ENCODE results near the gene NEIL1. TPM values are rescaled to one million over a fixed set of nuclear protein-coding genes. Genes with fewer than 3 reads are reported as not detected.

NEIL1 gene
- total RNA-seq, 1 experiment from 2014 or later: 41.4 TPM

DNA sequence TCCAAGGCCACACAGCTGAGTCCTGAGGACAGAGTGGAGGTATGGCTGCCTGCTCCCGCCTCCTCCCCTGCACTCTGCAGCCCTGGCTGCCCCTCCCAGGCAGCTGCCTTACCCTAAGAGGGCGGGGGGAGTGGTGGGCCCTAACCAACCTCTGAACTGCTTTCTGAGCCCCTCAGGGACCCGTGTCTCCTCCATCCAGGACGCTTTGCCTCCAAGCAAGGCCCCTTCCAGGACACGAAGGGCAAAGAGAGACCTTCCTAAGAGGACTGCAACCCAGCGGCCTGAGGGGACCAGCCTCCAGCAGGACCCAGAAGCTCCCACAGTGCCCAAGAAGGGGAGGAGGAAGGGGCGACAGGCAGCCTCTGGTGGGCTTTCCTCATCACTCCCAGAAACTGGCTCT lies 7.6 kb downstream of the NEIL1 start (continued):
- TF ChIP-seq TCF7L2 (IDR thresholded peaks at IDR 0.05; ENCODE audit: borderline replicate concordance, extremely low read depth, insufficient read depth, insufficient read length): no peak

DNA sequence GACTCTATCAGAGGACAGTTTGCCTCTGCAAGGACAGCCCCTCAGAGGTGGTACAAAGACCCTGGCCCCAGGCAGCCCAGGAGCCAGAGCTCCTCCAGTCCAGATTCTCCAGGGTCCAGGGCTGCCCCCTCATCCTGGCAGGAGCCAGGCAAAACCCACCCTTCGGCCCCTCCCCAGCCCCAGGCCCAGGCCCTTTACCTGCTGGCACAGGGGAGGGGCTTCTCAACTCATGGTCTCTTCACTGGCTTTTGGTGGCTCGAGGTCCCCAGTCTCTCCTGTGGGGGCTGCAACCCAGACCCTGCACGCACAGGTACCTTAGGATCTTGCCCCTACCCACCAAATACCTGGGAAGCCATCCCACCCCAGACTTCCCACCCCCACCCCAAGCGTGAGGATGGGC lies 8.5 kb downstream of the NEIL1 start:
- no peaks in the 10 kb centered on the region for H3K9me2 ChIP-seq (ENCODE audit: insufficient read depth)
- H3K9ac ChIP-seq (ENCODE audit: low read length): no peak overlapping the region
- H3K79me2 ChIP-seq (ENCODE audit: insufficient read depth, low read length): no peaks in the 10 kb centered on the region
- BruUV-seq (replicated peaks): no TSS peak
- H3K4me2 ChIP-seq (ENCODE audit: low read length): no peak overlapping the region
- intact Hi-C loops (cut with micrococcal nuclease): no loop called here
- no peaks in the 10 kb centered on the region for H3K27me3 ChIP-seq (ENCODE audit: insufficient read depth, low read length)
- RAD21 ChIA-PET (ENCODE audit: low non-redundant PET in 1 of 2, low total read pairs in 2 of 2, uncharacterized antibody in 2 of 2, unreplicated experiment in 2 of 2): no interaction called here
- H4K20me1 ChIP-seq (ENCODE audit: insufficient read depth): no peaks in the 10 kb centered on the region
- no peak for DNase-seq (ENCODE audit: low read depth, low spot score)
- H2AFZ ChIP-seq (ENCODE audit: low read depth, low read length, poor library complexity, severe bottlenecking): no peak overlapping the region
- no peaks in the 10 kb centered on the region for H3K9me3 ChIP-seq (ENCODE audit: control insufficient read depth in 1 of 2, insufficient read depth in 1 of 2, low read depth in 1 of 2, low read length in 2 of 2)
- H3K4me1 ChIP-seq (ENCODE audit: control insufficient read depth in 1 of 2, insufficient read depth in 2 of 2, low read length in 2 of 2): no peaks in the 10 kb centered on the region
- H3K4me3 ChIP-seq (replicated peaks in 1 of 2; ENCODE audit: low read depth in 1 of 2, low read length in 2 of 2): no peak overlapping the region
- CTCF ChIA-PET: no interaction called here
- no peak for ATAC-seq
- peaks cover 2 to 8% of the 10 kb centered on the region in 2 experiments; a peak in 3 of 4 replicates for H3K36me3 ChIP-seq (ENCODE audit: control insufficient read depth in 1 of 2, insufficient read depth in 2 of 2, low read length in 2 of 2)
- POLR2A ChIA-PET: no interaction called here
- no peak overlapping the region for H3K27ac ChIP-seq (ENCODE audit: low read depth, low read length)
- TF ChIP-seq CEBPB (IDR thresholded peaks at IDR 0.05; ENCODE audit: low read depth): no peak
- TF ChIP-seq RAD21 (IDR thresholded peaks at IDR 0.05; ENCODE audit: low read depth): no peak
- no peak for TF ChIP-seq ZFX (IDR thresholded peaks at IDR 0.05)
- TF ChIP-seq, protein P1, sequence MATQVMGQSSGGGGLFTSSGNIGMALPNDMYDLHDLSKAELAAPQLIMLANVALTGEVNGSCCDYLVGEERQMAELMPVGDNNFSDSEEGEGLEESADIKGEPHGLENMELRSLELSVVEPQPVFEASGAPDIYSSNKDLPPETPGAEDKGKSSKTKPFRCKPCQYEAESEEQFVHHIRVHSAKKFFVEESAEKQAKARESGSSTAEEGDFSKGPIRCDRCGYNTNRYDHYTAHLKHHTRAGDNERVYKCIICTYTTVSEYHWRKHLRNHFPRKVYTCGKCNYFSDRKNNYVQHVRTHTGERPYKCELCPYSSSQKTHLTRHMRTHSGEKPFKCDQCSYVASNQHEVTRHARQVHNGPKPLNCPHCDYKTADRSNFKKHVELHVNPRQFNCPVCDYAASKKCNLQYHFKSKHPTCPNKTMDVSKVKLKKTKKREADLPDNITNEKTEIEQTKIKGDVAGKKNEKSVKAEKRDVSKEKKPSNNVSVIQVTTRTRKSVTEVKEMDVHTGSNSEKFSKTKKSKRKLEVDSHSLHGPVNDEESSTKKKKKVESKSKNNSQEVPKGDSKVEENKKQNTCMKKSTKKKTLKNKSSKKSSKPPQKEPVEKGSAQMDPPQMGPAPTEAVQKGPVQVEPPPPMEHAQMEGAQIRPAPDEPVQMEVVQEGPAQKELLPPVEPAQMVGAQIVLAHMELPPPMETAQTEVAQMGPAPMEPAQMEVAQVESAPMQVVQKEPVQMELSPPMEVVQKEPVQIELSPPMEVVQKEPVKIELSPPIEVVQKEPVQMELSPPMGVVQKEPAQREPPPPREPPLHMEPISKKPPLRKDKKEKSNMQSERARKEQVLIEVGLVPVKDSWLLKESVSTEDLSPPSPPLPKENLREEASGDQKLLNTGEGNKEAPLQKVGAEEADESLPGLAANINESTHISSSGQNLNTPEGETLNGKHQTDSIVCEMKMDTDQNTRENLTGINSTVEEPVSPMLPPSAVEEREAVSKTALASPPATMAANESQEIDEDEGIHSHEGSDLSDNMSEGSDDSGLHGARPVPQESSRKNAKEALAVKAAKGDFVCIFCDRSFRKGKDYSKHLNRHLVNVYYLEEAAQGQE (IDR thresholded peaks at IDR 0.05; ENCODE audit: low read depth): no peak
- TF ChIP-seq ELF1 (IDR thresholded peaks at IDR 0.05; ENCODE audit: borderline replicate concordance, low read depth): no peak
- TF ChIP-seq, protein P2, sequence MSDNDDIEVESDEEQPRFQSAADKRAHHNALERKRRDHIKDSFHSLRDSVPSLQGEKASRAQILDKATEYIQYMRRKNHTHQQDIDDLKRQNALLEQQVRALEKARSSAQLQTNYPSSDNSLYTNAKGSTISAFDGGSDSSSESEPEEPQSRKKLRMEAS (IDR thresholded peaks at IDR 0.05): no peak
- no peak for TF ChIP-seq SIN3A (IDR thresholded peaks at IDR 0.05; ENCODE audit: low read depth)
- TF ChIP-seq FOSL1 (IDR thresholded peaks at IDR 0.05; ENCODE audit: low read depth): no peak
- TF ChIP-seq YY1 (IDR thresholded peaks at IDR 0.05; ENCODE audit: extremely low read depth, insufficient replicate concordance, low read depth, low read length): no peak
- no peak for TF ChIP-seq TCF7L2 (IDR thresholded peaks at IDR 0.05; ENCODE audit: borderline replicate concordance, extremely low read depth, insufficient read depth, insufficient read length)
- TF ChIP-seq EZH2 (IDR thresholded peaks at IDR 0.05): no peak
- TF ChIP-seq JUND (IDR thresholded peaks at IDR 0.05): no peak
- TF ChIP-seq SRF (IDR thresholded peaks at IDR 0.05; ENCODE audit: low read depth): no peak
- TF ChIP-seq, protein P3, sequence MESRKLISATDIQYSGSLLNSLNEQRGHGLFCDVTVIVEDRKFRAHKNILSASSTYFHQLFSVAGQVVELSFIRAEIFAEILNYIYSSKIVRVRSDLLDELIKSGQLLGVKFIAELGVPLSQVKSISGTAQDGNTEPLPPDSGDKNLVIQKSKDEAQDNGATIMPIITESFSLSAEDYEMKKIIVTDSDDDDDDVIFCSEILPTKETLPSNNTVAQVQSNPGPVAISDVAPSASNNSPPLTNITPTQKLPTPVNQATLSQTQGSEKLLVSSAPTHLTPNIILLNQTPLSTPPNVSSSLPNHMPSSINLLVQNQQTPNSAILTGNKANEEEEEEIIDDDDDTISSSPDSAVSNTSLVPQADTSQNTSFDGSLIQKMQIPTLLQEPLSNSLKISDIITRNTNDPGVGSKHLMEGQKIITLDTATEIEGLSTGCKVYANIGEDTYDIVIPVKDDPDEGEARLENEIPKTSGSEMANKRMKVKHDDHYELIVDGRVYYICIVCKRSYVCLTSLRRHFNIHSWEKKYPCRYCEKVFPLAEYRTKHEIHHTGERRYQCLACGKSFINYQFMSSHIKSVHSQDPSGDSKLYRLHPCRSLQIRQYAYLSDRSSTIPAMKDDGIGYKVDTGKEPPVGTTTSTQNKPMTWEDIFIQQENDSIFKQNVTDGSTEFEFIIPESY (IDR thresholded peaks at IDR 0.05; ENCODE audit: extremely low read depth, insufficient replicate concordance, low read length): no peak
- TF ChIP-seq, protein P4, sequence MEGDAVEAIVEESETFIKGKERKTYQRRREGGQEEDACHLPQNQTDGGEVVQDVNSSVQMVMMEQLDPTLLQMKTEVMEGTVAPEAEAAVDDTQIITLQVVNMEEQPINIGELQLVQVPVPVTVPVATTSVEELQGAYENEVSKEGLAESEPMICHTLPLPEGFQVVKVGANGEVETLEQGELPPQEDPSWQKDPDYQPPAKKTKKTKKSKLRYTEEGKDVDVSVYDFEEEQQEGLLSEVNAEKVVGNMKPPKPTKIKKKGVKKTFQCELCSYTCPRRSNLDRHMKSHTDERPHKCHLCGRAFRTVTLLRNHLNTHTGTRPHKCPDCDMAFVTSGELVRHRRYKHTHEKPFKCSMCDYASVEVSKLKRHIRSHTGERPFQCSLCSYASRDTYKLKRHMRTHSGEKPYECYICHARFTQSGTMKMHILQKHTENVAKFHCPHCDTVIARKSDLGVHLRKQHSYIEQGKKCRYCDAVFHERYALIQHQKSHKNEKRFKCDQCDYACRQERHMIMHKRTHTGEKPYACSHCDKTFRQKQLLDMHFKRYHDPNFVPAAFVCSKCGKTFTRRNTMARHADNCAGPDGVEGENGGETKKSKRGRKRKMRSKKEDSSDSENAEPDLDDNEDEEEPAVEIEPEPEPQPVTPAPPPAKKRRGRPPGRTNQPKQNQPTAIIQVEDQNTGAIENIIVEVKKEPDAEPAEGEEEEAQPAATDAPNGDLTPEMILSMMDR (IDR thresholded peaks at IDR 0.05 in 2 of 3, conservative IDR thresholded peaks at IDR 0.05 in 1 of 3; ENCODE audit: borderline replicate concordance in 1 of 3, insufficient read depth in 1 of 3, low read depth in 2 of 3, low read length in 2 of 3): no peak
- TF ChIP-seq, protein P5, sequence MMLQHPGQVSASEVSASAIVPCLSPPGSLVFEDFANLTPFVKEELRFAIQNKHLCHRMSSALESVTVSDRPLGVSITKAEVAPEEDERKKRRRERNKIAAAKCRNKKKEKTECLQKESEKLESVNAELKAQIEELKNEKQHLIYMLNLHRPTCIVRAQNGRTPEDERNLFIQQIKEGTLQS (IDR thresholded peaks at IDR 0.05): no peak
- no peak for TF ChIP-seq EZH2phosphoT487 (IDR thresholded peaks at IDR 0.05; ENCODE audit: borderline replicate concordance)
- no peak for TF ChIP-seq ZNF274 (IDR thresholded peaks at IDR 0.05; ENCODE audit: low read depth, low read length)
- no peak for TF ChIP-seq SP1 (IDR thresholded peaks at IDR 0.05; ENCODE audit: low read depth)
